Measurements from ENCODE around the gene H6PD. TPM values are rescaled to one million over a fixed set of nuclear protein-coding genes. Genes with fewer than 3 reads are reported as not detected.
A peak's percentile ranks its signal among the peaks of the same experiment; 100 is the strongest.

The H6PD gene
- total and polyA plus RNA-seq, 9 of the 15 experiments (the other 6 are each of a cell fraction or from before 2014, with no cell fraction given): 0.04 to 2.5 (median 0.95) TPM

DNA sequence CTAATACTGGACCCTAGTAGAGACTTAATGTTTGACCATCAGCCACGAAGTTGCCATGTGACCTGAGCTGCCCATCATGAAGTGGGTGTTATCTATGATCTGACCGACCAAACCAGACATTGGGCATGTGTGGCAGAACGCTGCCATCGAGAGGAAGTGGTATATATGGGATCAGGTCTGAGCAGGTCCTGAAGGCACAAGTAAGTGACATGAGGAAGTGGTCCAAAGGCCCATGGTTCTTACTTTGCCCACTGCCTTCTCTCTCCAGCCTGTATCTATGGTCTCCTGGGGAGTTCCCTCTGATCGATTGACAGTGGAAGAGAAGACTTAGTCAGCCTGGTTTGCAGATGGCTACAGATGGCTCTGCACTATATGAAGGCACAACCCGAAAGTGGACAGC lies 66.0 kb downstream of the H6PD start:
- POLR2A ChIA-PET: interaction anchor here (0.9 to 1.6 kb wide), 3 partner anchors 10 to 18 kb away, joined by 3 to 6 read pairs (median 4); no protein-coding TSS in a partner anchor
- H3K27me3 ChIP-seq (ENCODE audit: control insufficient read depth in 2 of 2, insufficient read depth in 2 of 2, low read length in 2 of 2): peaks cover 18 to 41% of the 10 kb centered on the region in 2 experiments
- no peaks in the 10 kb centered on the region for H3K79me2 ChIP-seq (ENCODE audit: control insufficient read depth, insufficient read depth, low read length)
- 62% methylated on average over 6 of the region's 6 CpGs for WGBS (ENCODE audit: insufficient coverage, low coverage, missing lambda C conversion rate)
- H3K9me3 ChIP-seq (replicated peaks; ENCODE audit: control insufficient read depth, insufficient read depth, low read depth, low read length): no peaks in the 10 kb centered on the region
- no peaks in the 10 kb centered on the region for H3K9me1 ChIP-seq (ENCODE audit: control insufficient read depth, insufficient read depth, low read length)
- no peak for TF ChIP-seq SIN3A (IDR thresholded peaks at IDR 0.05; ENCODE audit: borderline replicate concordance in 2 of 2, control insufficient read depth in 1 of 2, low read depth in 2 of 2, low read length in 2 of 2)
- no peak for TF ChIP-seq TCF7 (IDR thresholded peaks at IDR 0.05; ENCODE audit: borderline replicate concordance)
- TF ChIP-seq SPI1 (IDR thresholded peaks at IDR 0.05; ENCODE audit: borderline replicate concordance, low read depth, low read length): peak; percentile 34; the same call in 1 of the 2 replicates
- no peak for TF ChIP-seq NR4A1 (CRISPR knock-in tag; IDR thresholded peaks at IDR 0.05)
- TF ChIP-seq NR4A1 (tag; IDR thresholded peaks at IDR 0.05): 0 out of 2 replicates have a peak, but pooled peaks have one; percentile 14
- no peak for TF ChIP-seq ZNF41 (CRISPR knock-in tag; conservative IDR thresholded peaks at IDR 0.05)
- TF ChIP-seq, protein P1, sequence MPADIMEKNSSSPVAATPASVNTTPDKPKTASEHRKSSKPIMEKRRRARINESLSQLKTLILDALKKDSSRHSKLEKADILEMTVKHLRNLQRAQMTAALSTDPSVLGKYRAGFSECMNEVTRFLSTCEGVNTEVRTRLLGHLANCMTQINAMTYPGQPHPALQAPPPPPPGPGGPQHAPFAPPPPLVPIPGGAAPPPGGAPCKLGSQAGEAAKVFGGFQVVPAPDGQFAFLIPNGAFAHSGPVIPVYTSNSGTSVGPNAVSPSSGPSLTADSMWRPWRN (IDR thresholded peaks at IDR 0.05; ENCODE audit: low read depth): no peak
- no peak for TF ChIP-seq KLF16 (IDR thresholded peaks at IDR 0.05)
- TF ChIP-seq RBBP5 (IDR thresholded peaks at IDR 0.05; ENCODE audit: borderline replicate concordance, insufficient read depth, low read length, poor library complexity, severe bottlenecking): no peak
- 0 out of 2 replicates have a peak, but pooled peaks have one; percentile 5 for TF ChIP-seq FOXJ2 (tag; IDR thresholded peaks at IDR 0.05)
- TF ChIP-seq, protein P2, sequence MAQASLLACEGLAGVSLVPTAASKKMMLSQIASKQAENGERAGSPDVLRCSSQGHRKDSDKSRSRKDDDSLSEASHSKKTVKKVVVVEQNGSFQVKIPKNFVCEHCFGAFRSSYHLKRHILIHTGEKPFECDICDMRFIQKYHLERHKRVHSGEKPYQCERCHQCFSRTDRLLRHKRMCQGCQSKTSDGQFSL (CRISPR knock-in tag; IDR thresholded peaks at IDR 0.05): no peak
- TF ChIP-seq, protein P2 (tag; IDR thresholded peaks at IDR 0.05): 0 out of 4 replicates have a peak, but pooled peaks of 1 of the 2 experiments have one; percentile 2
- no peak for TF ChIP-seq GABPB1 (CRISPR knock-in tag; IDR thresholded peaks at IDR 0.05)
- in situ Hi-C loops (cut with MboI) (no loop called here), intact Hi-C loops (cut with micrococcal nuclease) (no loop called here)
- H3K4me3 ChIP-seq: no peak overlapping the region
- H3K27ac ChIP-seq (ENCODE audit: extremely low read depth, low read depth, low read length): peak overlapping the region; percentile 50; the same call in 2 of the 3 replicates
- no peaks in the 10 kb centered on the region for H4K20me1 ChIP-seq (replicated peaks; ENCODE audit: control insufficient read depth, insufficient read depth, low read length)
- BruUV-seq (replicated peaks): no TSS peak
- no peak for FAIRE-seq
- H3K9ac ChIP-seq (ENCODE audit: insufficient read depth in 1 of 2, low read depth in 2 of 2, low read length in 2 of 2): 0 out of 4 replicates have a peak overlapping the region, but pooled peaks of 1 of the 2 experiments have one; percentile 1
- DNase-seq (ENCODE audit: extremely low read depth in 1 of 4, low spot score in 3 of 4): no peak
- H3K4me2 ChIP-seq (ENCODE audit: insufficient read depth, low read length): peak overlapping the region; percentile 51; the same call in 1 of the 2 replicates
- ATAC-seq: peak; percentile 10; the same call in 2 of the 3 replicates
- peak overlapping the region; percentile 84 for H2AFZ ChIP-seq (ENCODE audit: low read depth, low read length)
- peaks cover 3 to 11% of the 10 kb centered on the region in 2 experiments; a peak in 4 of 5 replicates for H3K4me1 ChIP-seq (replicated peaks in 1 of 2; ENCODE audit: control insufficient read depth in 2 of 2, insufficient read depth in 2 of 2, low read length in 2 of 2)
- CTCF ChIA-PET (ENCODE audit: low intra/inter-chr PET ratio): no interaction called here
- H3K36me3 ChIP-seq (ENCODE audit: control insufficient read depth, insufficient read depth, low read length): no peaks in the 10 kb centered on the region
